Fibroblast of upper back skin (primary cell): Measurements from ENCODE around the gene RGL1.
A peak's percentile ranks its signal among the peaks of the same experiment; 100 is the strongest.

Experiments
- DNase-seq: peaks from one replicate; pipeline ENCODE4 v3.0.0-alpha.2; 2013

Gene RGL1

GRCh38 chr1:183962903-183963302, 158.0 kb downstream of the RGL1 start:
- no peak for DNase-seq

GRCh38 chr1:183965726-183966125, 160.8 kb downstream of the RGL1 start:
- DNase-seq: no peak

GRCh38 chr1:183966487-183966886, 161.6 kb downstream of the RGL1 start:
- no peak for DNase-seq

GRCh38 chr1:183967914-183968313, 163.0 kb downstream of the RGL1 start:
- DNase-seq: no peak

- DNase-seq: no peak
Observed at GRCh38 chr1:183968386-183968785, 163.5 kb downstream of the RGL1 start.

GRCh38 chr1:183970516-183971300, 165.8 kb downstream of the RGL1 start:
- peak; percentile 30 for DNase-seq

- DNase-seq: no peak
Observed at GRCh38 chr1:183975651-183976050, 170.7 kb downstream of the RGL1 start.

- DNase-seq: no peak
Observed at GRCh38 chr1:183977717-183978116, 172.8 kb downstream of the RGL1 start.
